Epithelial cell of esophagus (primary cell): ENCODE results near the gene KRT5.

ENCODE experiments used
- DNase-seq: peaks from one replicate; pipeline ENCODE4 v3.0.0; 2010; ENCODE audit warnings: low read depth
- H3K4me3 ChIP-seq: 2 replicates; pipeline ENCODE4 v1.5.1; 2011; ENCODE audit warnings: mild to moderate bottlenecking, low read length, control low read depth
- TF ChIP-seq, protein P1 (sequence below): IDR thresholded peaks from 2 replicates; pipeline ENCODE4 v1.5.1; 2011; ENCODE audit warnings: low read depth, mild to moderate bottlenecking, low read length, control low read depth, inconsistent platforms; ENCODE audit not compliant: insufficient read depth; ENCODE audit errors: missing control alignments

The KRT5 gene

DNA sequence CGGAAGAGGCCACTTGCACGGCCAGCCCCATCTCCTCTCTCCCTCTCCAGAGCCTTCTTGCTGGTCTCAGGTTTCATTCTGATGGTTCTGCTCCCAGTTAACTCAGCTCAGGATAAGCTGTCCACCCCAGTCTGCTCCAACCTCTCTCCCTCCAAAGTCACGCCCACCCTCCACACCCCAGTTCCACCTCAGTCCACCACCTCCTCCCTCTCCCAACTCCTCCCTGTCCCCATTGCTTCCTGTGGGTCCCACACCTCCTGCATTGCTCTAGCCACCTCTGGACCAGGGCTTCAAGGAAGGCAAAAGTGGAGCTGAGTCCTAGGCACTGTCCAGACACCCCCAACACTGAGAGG, 19.6 kb upstream of the KRT5 start:
- no peak overlapping the region for H3K4me3 ChIP-seq
- DNase-seq: no peak
- TF ChIP-seq, protein P1, sequence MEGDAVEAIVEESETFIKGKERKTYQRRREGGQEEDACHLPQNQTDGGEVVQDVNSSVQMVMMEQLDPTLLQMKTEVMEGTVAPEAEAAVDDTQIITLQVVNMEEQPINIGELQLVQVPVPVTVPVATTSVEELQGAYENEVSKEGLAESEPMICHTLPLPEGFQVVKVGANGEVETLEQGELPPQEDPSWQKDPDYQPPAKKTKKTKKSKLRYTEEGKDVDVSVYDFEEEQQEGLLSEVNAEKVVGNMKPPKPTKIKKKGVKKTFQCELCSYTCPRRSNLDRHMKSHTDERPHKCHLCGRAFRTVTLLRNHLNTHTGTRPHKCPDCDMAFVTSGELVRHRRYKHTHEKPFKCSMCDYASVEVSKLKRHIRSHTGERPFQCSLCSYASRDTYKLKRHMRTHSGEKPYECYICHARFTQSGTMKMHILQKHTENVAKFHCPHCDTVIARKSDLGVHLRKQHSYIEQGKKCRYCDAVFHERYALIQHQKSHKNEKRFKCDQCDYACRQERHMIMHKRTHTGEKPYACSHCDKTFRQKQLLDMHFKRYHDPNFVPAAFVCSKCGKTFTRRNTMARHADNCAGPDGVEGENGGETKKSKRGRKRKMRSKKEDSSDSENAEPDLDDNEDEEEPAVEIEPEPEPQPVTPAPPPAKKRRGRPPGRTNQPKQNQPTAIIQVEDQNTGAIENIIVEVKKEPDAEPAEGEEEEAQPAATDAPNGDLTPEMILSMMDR: no peak

DNA sequence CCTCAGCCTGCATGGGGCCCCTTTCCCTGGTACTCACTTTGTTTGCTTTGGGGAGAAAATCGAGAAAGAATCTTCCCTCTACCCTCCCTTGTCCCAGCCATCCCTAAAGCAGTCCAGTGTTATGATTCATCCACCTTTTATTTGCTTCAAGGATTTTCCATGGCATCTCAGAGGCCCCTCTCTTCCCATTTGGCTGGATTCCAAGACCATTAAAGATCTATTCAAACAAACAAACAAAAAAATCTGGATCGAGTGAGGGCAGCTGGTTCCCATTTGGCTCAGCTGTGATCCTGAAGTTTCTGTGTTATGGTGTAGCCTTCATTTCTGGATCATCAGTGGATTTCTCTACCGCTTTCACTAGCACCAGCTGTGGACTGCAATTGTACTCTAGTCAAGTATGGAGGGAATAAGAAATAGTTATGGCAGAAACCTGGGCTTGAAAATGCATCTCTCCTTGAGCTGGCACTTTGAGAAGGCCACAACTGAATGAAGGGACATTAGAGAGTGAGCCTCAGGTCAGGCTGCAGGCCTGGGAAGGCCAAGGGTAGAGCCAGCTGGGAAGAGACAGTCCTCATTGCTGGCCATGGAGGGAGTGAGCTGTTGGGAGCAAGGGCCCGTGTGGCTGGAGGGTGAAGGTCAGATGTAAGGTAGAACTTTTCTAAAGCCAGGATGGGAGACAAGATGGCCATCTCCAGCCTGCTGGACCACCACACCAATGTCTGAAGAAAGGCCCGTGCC, 19.1 kb upstream of the KRT5 start:
- peak; percentile 65 for DNase-seq
- TF ChIP-seq, protein P1: no peak
- H3K4me3 ChIP-seq: no peak overlapping the region

DNA sequence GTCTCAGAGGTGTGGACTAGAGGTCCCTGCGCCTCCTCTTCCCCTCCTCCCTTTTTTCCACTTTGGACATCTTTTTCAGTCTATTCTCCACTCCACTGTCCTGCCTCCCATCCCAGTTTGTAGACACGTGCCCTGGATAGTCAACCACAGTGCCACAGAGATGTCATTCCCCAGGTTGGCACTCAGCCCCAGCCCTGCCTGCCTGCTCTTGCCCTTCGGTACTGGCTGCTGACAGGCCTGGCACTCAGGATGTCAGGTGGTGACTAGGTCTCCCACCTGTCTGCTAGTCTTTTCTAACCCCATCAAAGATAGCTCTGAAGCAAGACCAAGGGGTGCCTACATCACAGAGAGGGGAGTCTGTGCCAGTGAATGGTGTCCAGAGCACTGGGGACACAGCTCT, 16.9 kb upstream of the KRT5 start:
- TF ChIP-seq, protein P1: no peak
- H3K4me3 ChIP-seq: no peak overlapping the region
- DNase-seq: no peak

DNA sequence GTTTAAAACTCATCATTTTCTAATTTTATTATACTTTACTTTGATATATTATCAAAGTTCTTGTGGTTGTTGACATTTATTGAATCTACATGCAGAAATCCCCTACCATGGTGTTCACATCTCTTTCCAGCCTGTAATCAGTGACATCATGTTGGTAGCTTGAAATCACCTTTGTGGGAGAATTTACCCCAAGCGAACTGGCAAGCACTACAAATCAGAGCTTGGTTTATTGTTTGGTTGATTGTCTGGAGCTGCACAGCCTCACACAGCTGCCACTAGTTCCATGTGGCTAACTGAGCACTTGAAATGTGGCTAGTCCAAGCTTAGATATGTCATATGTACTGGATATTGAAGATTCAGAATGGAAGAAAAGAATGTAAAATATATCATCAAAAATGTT, 15.4 kb upstream of the KRT5 start:
- TF ChIP-seq, protein P1: no peak
- no peak overlapping the region for H3K4me3 ChIP-seq
- no peak for DNase-seq

DNA sequence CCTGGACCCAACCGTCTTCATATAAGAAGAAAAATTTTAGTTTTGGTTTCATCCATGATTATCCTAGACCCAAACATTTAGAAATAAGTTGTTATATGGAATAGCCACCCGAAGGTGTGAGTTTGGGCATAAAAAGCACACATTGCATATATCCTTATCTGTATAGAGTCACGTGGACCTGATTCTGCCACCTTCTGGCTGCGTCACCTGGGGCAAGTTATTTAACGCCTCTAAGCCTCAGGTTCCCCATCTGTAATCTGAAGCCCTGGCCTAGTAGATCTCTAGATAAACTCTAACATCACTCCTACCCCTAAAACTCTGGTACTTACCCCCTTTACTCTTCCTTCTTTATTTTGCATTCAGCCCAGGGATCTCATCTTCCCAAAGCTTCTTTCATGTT, 14.3 kb upstream of the KRT5 start:
- DNase-seq: no peak
- H3K4me3 ChIP-seq: no peak overlapping the region
- TF ChIP-seq, protein P1: no peak

DNA sequence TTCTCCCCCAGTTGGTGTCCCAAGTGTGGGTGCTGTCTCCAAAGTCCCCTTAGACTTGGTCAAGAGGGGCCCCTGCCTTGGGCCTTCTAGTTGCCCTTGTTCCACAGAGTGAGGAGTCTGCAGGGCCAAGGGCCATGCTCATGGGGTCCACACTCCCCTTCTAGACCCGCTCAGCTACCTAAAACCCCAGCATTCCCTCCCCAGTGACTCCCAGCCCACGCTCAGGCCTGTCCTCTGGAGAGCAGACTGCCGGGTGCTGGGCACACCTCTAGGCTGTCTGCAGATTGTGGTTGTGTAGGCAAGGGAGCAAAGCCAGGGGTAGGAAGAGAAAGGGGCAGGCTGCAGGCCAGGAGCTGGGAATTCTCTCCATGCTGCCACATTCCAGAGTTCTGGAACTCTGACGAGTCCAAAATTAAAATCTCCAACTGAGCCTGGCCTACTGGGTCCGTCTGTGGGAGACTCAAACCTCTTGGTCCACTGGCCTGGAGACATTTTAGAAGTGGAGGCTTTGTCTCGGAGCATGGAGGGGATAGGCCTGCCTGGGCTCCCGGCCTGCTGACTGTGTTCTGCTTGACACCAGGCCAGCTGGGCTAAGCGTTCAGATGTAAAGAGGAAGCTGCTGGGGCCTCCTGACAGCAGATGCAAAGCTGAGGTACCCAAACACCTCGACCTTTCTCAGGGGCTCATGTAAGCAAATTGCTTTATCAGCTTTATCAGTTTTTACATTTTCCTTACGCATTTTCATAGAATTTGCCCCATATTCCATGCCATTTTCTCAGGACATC, 13.7 kb upstream of the KRT5 start:
- H3K4me3 ChIP-seq: no peak overlapping the region
- TF ChIP-seq, protein P1: no peak
- DNase-seq: no peak
